K562 (cell line): ENCODE data around the gene MLIP. TPM values are rescaled to one million over a fixed set of nuclear protein-coding genes. Genes with fewer than 3 reads are reported as not detected.

Experiments
- ATAC-seq: fragments of 200-7000 bp; cut with Tn5 transposase; 3 replicates; pipeline ENCODE4 v1.9.1; 2020; ENCODE audit warnings: moderate library complexity
- BruUV-seq: library from RNA; stranded (reverse); fragments of 400-500 nt; replicated peaks from 2 replicates; lab custom pipeline; 2021; lab: Mats Ljungman, UMichigan
- CTCF ChIA-PET: fragments of 300-600 bp; formaldehyde crosslinking; extraction: SDS; loops from one replicate; lab custom pipeline; 2021; ENCODE audit warnings: low intra/inter-chr PET ratio; lab: Yijun Ruan, JAX
- POLR2A ChIA-PET: fragments of 300-600, 350-650 bp; sonication (Branson Sonifier 250); formaldehyde crosslinking; extraction: SDS; loops from one replicate; lab custom pipeline; 2021; ENCODE audit warnings: antibody characterized with exemption, inconsistent platforms; lab: Yijun Ruan, JAX
- DNase-seq, 4 experiments: peaks; one replicate each; pipeline versions ENCODE4 v3.0.0 to v3.0.0-alpha.2; 2011 to 2018; ENCODE audit warnings: low spot score in 3 of 4, mixed read lengths in 3 of 4; ENCODE audit errors: extremely low read depth in 1 of 4
- FAIRE-seq: peaks from 2 replicates; lab custom pipeline; 2011; peaks lifted over from hg19 to GRCh38; lab: Jason Lieb, UNC
- H2AFZ ChIP-seq: 2 replicates; pipeline ENCODE4 v1.6.0; 2011; ENCODE audit warnings: low read depth, low read length, control low read depth, inconsistent platforms
- H3K27ac ChIP-seq: fragments of 200-600 bp; 3 replicates; pipeline ENCODE4 v1.8.0; 2011; ENCODE audit warnings: low read depth, mild to moderate bottlenecking, control low read depth, inconsistent platforms, low read length, moderate library complexity, mixed read lengths; ENCODE audit errors: extremely low read depth
- H3K27me3 ChIP-seq, 2 experiments: fragments of 300-600 bp in 1 of 2; 2 replicates in 1 of 2; 3 replicates in 1 of 2; pipeline versions ENCODE4 v1.6.0 to v1.8.0; 2011; ENCODE audit warnings: inconsistent platforms in 2 of 2, low read length in 2 of 2, mild to moderate bottlenecking in 1 of 2, mixed read lengths in 1 of 2, moderate library complexity in 1 of 2; ENCODE audit not compliant: control insufficient read depth in 2 of 2, insufficient read depth in 2 of 2
- H3K36me3 ChIP-seq: fragments of 300-600 bp; 3 replicates; pipeline ENCODE4 v1.8.0; 2011; ENCODE audit warnings: mild to moderate bottlenecking, low read length, inconsistent platforms; ENCODE audit not compliant: control insufficient read depth, insufficient read depth
- H3K4me1 ChIP-seq, 2 experiments: fragments of 200-600 bp in 1 of 2; replicated peaks in 1 of 2; 2 replicates in 1 of 2; 3 replicates in 1 of 2; pipeline versions ENCODE4 v1.5.1 to v1.8.0; 2011; ENCODE audit warnings: inconsistent platforms in 2 of 2, low read length in 2 of 2, mild to moderate bottlenecking in 1 of 2, mixed read lengths in 1 of 2, moderate library complexity in 1 of 2; ENCODE audit not compliant: control insufficient read depth in 2 of 2, insufficient read depth in 2 of 2
- H3K4me2 ChIP-seq: 2 replicates; pipeline ENCODE4 v1.6.1; 2011; ENCODE audit warnings: low read length, control low read depth, inconsistent platforms, mixed read lengths; ENCODE audit not compliant: insufficient read depth
- H3K4me3 ChIP-seq: fragments of 200-600 bp; sonication (generic), shearing (Covaris generic); 2 replicates; pipeline ENCODE4 v1.5.1; 2016; ENCODE audit warnings: control low read depth, inconsistent platforms
- H3K79me2 ChIP-seq: fragments of 200-600 bp; 3 replicates; pipeline ENCODE4 v1.8.0; 2011; ENCODE audit warnings: low read length, inconsistent platforms; ENCODE audit not compliant: control insufficient read depth, insufficient read depth
- H3K9ac ChIP-seq, 2 experiments: 2 replicates each; pipeline versions ENCODE4 v1.6.0 to v1.6.1; 2011; ENCODE audit warnings: low read depth in 2 of 2, low read length in 2 of 2, control low read depth in 1 of 2, inconsistent platforms in 1 of 2, mild to moderate bottlenecking in 1 of 2, mixed read lengths in 1 of 2; ENCODE audit not compliant: insufficient read depth in 1 of 2
- H3K9me1 ChIP-seq: one replicate; pipeline ENCODE4 v1.6.0; 2011; ENCODE audit warnings: inconsistent platforms, mild to moderate bottlenecking, low read length, moderate library complexity; ENCODE audit not compliant: control insufficient read depth, insufficient read depth
- H3K9me3 ChIP-seq: replicated peaks from 2 replicates; pipeline ENCODE4 v1.5.1; 2011; ENCODE audit warnings: low read depth, low read length, inconsistent platforms; ENCODE audit not compliant: control insufficient read depth, insufficient read depth
- H4K20me1 ChIP-seq: replicated peaks from 2 replicates; pipeline ENCODE4 v1.6.1; 2011; ENCODE audit warnings: low read length, inconsistent platforms, mixed read lengths; ENCODE audit not compliant: control insufficient read depth, insufficient read depth
- CEBPG ChIP-seq, 3 experiments: fragments of 200-800 bp in 1 of 3; sonication (Bioruptor generic) in 1 of 3; sonication (generic) in 1 of 3; formaldehyde crosslinking in 1 of 3; IDR thresholded peaks in 2 of 3; conservative IDR thresholded peaks in 1 of 3; 2 replicates each; pipeline versions ENCODE4 v1.6.1 to v1.8.0; 2016 to 2022; ENCODE audit warnings: missing compliant biosample characterization in 2 of 3, missing genetic modification characterization in 2 of 3, mild to moderate bottlenecking in 1 of 3, missing genetic modification reagents in 1 of 3
- DIDO1 ChIP-seq: fragments of 450-650 bp; IDR thresholded peaks from 2 replicates; pipeline ENCODE4 v1.6.1; 2016; ENCODE audit warnings: low read depth, missing biosample characterization, missing genetic modification characterization
- PTRF ChIP-seq: fragments of 450-650 bp; IDR thresholded peaks from 2 replicates; pipeline ENCODE4 v1.6.1; 2016; ENCODE audit warnings: mild to moderate bottlenecking, missing genetic modification characterization, missing compliant biosample characterization
- in situ Hi-C: fragments of 300-500 bp; cut with MboI; formaldehyde crosslinking; loops from 4 replicates; pipeline ENCODE4 v1.15.0; 2018; ENCODE audit warnings: inconsistent platforms, mixed read lengths
- intact Hi-C: fragments of 100-400 bp; cut with micrococcal nuclease; formaldehyde crosslinking; loops from 2 replicates; pipeline ENCODE4 v1.14.2; 2022
- polyA plus RNA-seq, 8 experiments: library from polyadenylated mRNA; depleted of rRNA in 4 of 8; stranded (reverse) in 5 of 8; unstranded in 3 of 8; fragments of >200 nt; fragmentation: Nextera tagmentation in 2 of 8; fragmentation: Illumina TruSeq in 1 of 8; extraction: Ambion mirVana in 2 of 8; extraction: Trizol in 1 of 8; gene quantifications; 2 replicates each; pipeline versions ENCODE4 v1.2.1 to v1.2.3, GENCODE V29; 2011 to 2014; ENCODE audit warnings: inconsistent platforms in 1 of 8, missing spikeins in 1 of 8
- total RNA-seq, 7 experiments: library from RNA; depleted of rRNA in 6 of 7; stranded (reverse); fragments of >200 nt in 6 of 7; fragmentation: Illumina TruSeq in 2 of 7; extraction: Trizol in 2 of 7; gene quantifications; 2 replicates each; pipeline versions ENCODE4 v1.2.1 to v1.2.3, GENCODE V29; 2011 to 2021; ENCODE audit warnings: low replicate concordance in 1 of 7

MLIP gene
- total and polyA plus RNA-seq, 9 of the 15 experiments (the other 6 are each of a cell fraction or from before 2014, with no cell fraction given) = not detected

- POLR2A ChIA-PET = no interaction called here
- no peaks in the 10 kb centered on the region for H3K4me1 ChIP-seq
- CTCF ChIA-PET = no interaction called here
- H3K9me3 ChIP-seq = no peaks in the 10 kb centered on the region
- no peak for FAIRE-seq
- BruUV-seq = no TSS peak
- TF ChIP-seq PTRF (tag) = no peak
- TF ChIP-seq CEBPG (CRISPR knock-in tag; IDR thresholded peaks at IDR 0.05) = no peak
- TF ChIP-seq CEBPG (tag; conservative IDR thresholded peaks at IDR 0.05 in 1 of 2, IDR thresholded peaks at IDR 0.05 in 1 of 2) = peak in 1 of 2 experiments; percentile 60; a peak in 1 of 4 replicates
- TF ChIP-seq, all 486 proteins: peak for 1
- H3K9ac ChIP-seq = no peak overlapping the region
- ATAC-seq = no peak
- intact Hi-C loops (no loop called here), in situ Hi-C loops (no loop called here)
- no peak overlapping the region for H3K27ac ChIP-seq
- H3K27me3 ChIP-seq = no peaks in the 10 kb centered on the region
- no peak for DNase-seq
- no peaks in the 10 kb centered on the region for H4K20me1 ChIP-seq
- no peaks in the 10 kb centered on the region for H3K79me2 ChIP-seq
- H2AFZ ChIP-seq = no peak overlapping the region
- no peaks in the 10 kb centered on the region for H3K9me1 ChIP-seq
- no peak overlapping the region for H3K4me3 ChIP-seq
- H3K36me3 ChIP-seq = no peaks in the 10 kb centered on the region
- no peak overlapping the region for H3K4me2 ChIP-seq
Measured at GRCh38 chr6:54156650-54157250, 45.5 kb downstream of the MLIP start.

- Histone ChIP-seq H4K20me1 (no peaks in the 10 kb centered on the region), H3K27me3 (no peaks in the 10 kb centered on the region), H3K4me1 (no peaks in the 10 kb centered on the region), H3K27ac (no peak overlapping the region), H3K4me3 (no peak overlapping the region), H3K36me3 (no peaks in the 10 kb centered on the region), H3K9ac (no peak overlapping the region), H3K4me2 (no peak overlapping the region), H3K79me2 (no peaks in the 10 kb centered on the region), H3K9me1 (no peaks in the 10 kb centered on the region), H2AFZ (no peak overlapping the region), H3K9me3 (no peaks in the 10 kb centered on the region)
- ATAC-seq (no peak), FAIRE-seq (no peak), DNase-seq (no peak)
- no TSS peak for BruUV-seq
- ChIA-PET CTCF (no interaction called here), POLR2A (no interaction called here)
- no peak for TF ChIP-seq DIDO1 (tag)
- intact Hi-C loops (no loop called here), in situ Hi-C loops (no loop called here)
Measured at GRCh38 chr6:54157405-54157804, 46.2 kb downstream of the MLIP start.
